Activated CD8-positive, alpha-beta memory T cell treated with anti-CD3 and anti-CD28 coated beads for 4 hours (primary cell): ENCODE results near the gene ABCA3.
"Not testable (repeated sequence)": the region's sequence is repeated elsewhere in the genome, so short reads cannot be mapped to it uniquely, and the experiment has no call there.

ENCODE experiments used
- DNase-seq, 2 donors: peaks; one replicate each; pipeline ENCODE4 v3.0.0-alpha.2; 2020; ENCODE audit warnings: low read depth in 2 of 2

ABCA3 gene

GRCh38 chr16:2340564-2341455 is at the start of gene ABCA3:
TSS of gene ABCA3 (minus strand) at chr16:2340728. CDS start at chr16:2326466, 14,262 bp downstream.
- DNase-seq: peak; percentile 84 to 86

GRCh38 chr16:2388875-2389433 is 48.4 kb upstream of the ABCA3 start:
- DNase-seq: no peak

- no peak for DNase-seq
Measured at GRCh38 chr16:2388139-2388874, 47.8 kb upstream of the ABCA3 start.

- no peak for DNase-seq
Measured at GRCh38 chr16:2386990-2387389, 46.5 kb upstream of the ABCA3 start.

- DNase-seq: not testable (repeated sequence)
Measured at GRCh38 chr16:2385982-2386381, 45.5 kb upstream of the ABCA3 start.

- no peak for DNase-seq
Measured at GRCh38 chr16:2385190-2385836, 44.8 kb upstream of the ABCA3 start.

- DNase-seq: no peak
Measured at GRCh38 chr16:2384426-2384825, 43.9 kb upstream of the ABCA3 start.

GRCh38 chr16:2383501-2383900 is 43.0 kb upstream of the ABCA3 start:
- DNase-seq: no peak

GRCh38 chr16:2374644-2375043 is 34.1 kb upstream of the ABCA3 start:
- DNase-seq: no peak

- no peak for DNase-seq
Measured at GRCh38 chr16:2373176-2373575, 32.6 kb upstream of the ABCA3 start.

GRCh38 chr16:2372684-2373083 is 32.2 kb upstream of the ABCA3 start:
- no peak for DNase-seq

GRCh38 chr16:2371421-2371820 is 30.9 kb upstream of the ABCA3 start:
- DNase-seq: no peak

GRCh38 chr16:2370721-2371120 is 30.2 kb upstream of the ABCA3 start:
- DNase-seq: no peak

GRCh38 chr16:2366660-2367309 is 26.3 kb upstream of the ABCA3 start:
- no peak for DNase-seq

- DNase-seq: no peak
Measured at GRCh38 chr16:2365397-2366294, 25.1 kb upstream of the ABCA3 start.

- no peak for DNase-seq
Measured at GRCh38 chr16:2364638-2365210, 24.2 kb upstream of the ABCA3 start.

- no peak for DNase-seq
Measured at GRCh38 chr16:2362218-2362617, 21.7 kb upstream of the ABCA3 start.

GRCh38 chr16:2361129-2361528 is 20.6 kb upstream of the ABCA3 start:
- no peak for DNase-seq

GRCh38 chr16:2359919-2360318 is 19.4 kb upstream of the ABCA3 start:
- DNase-seq: no peak

GRCh38 chr16:2358811-2359210 is 18.3 kb upstream of the ABCA3 start:
- DNase-seq: no peak
